WTC11 (cell line): ENCODE results near the gene MAN2B2. TPM values are rescaled to one million over a fixed set of nuclear protein-coding genes. Genes with fewer than 3 reads are reported as not detected.

Source experiments
- ARID4B ChIP-seq: sonication (generic); formaldehyde crosslinking; IDR thresholded peaks from 2 replicates; pipeline ENCODE4 v1.8.0; 2023; ENCODE audit warnings: missing genetic modification reagents, mild to moderate bottlenecking, borderline replicate concordance
- CDX4 ChIP-seq: fragments of 250-450 bp; sonication (Bioruptor Pico); IDR thresholded peaks from 2 replicates; pipeline ENCODE4 v1.9.0; 2021; ENCODE audit warnings: moderate library complexity, mild to moderate bottlenecking, inconsistent platforms, borderline replicate concordance
- ERG ChIP-seq: fragments of 250-450 bp; sonication (Bioruptor Pico); IDR thresholded peaks from 2 replicates; pipeline ENCODE4 v1.8.0; 2021; ENCODE audit warnings: mild to moderate bottlenecking
- FOXP1 ChIP-seq: sonication (generic); formaldehyde crosslinking; IDR thresholded peaks from 2 replicates; pipeline ENCODE4 v1.8.0; 2022; ENCODE audit warnings: missing genetic modification reagents, mild to moderate bottlenecking, moderate library complexity, borderline replicate concordance
- NR1H2 ChIP-seq: sonication (generic); formaldehyde crosslinking; IDR thresholded peaks from 2 replicates; pipeline ENCODE4 v1.9.0; 2021; ENCODE audit warnings: mild to moderate bottlenecking, moderate library complexity, missing genetic modification reagents
- PRDM15 ChIP-seq: sonication (generic); formaldehyde crosslinking; IDR thresholded peaks from 2 replicates; pipeline ENCODE4 v1.8.0; 2022; ENCODE audit warnings: missing genetic modification reagents
- ZBTB21 ChIP-seq: sonication (generic); formaldehyde crosslinking; IDR thresholded peaks from 2 replicates; pipeline ENCODE4 v1.8.1; 2023; ENCODE audit warnings: mild to moderate bottlenecking, missing genetic modification reagents, borderline replicate concordance
- ZNF263 ChIP-seq: sonication (generic); formaldehyde crosslinking; IDR thresholded peaks from 2 replicates; pipeline ENCODE4 v1.8.1; 2022; ENCODE audit warnings: low read depth, mild to moderate bottlenecking, moderate library complexity, missing genetic modification reagents
- ZNF671 ChIP-seq: fragments of 250-450 bp; sonication (Bioruptor Pico); IDR thresholded peaks from 2 replicates; pipeline ENCODE4 v1.8.0; 2021; ENCODE audit warnings: mild to moderate bottlenecking
- total RNA-seq: library from RNA; stranded (reverse); gene quantifications from 3 replicates; pipeline ENCODE4 v1.2.3, GENCODE V29; 2021
- TF ChIP-seq, protein P1 (sequence below): fragments of 200-600 bp; IDR thresholded peaks from 2 replicates; pipeline ENCODE4 v1.8.0; 2022; ENCODE audit warnings: antibody characterized with exemption
- TF ChIP-seq, protein P2 (sequence below): sonication (generic); formaldehyde crosslinking; IDR thresholded peaks from 2 replicates; pipeline ENCODE4 v1.8.1; 2022; ENCODE audit warnings: low read depth, missing genetic modification reagents, borderline replicate concordance
- TF ChIP-seq, protein P3 (sequence below): sonication (generic); formaldehyde crosslinking; IDR thresholded peaks from 2 replicates; pipeline ENCODE4 v1.8.0; 2022; ENCODE audit warnings: mild to moderate bottlenecking, missing genetic modification reagents
- TF ChIP-seq, protein P4 (sequence below): sonication (generic); formaldehyde crosslinking; conservative IDR thresholded peaks from 2 replicates; pipeline ENCODE4 v1.8.1; 2022; ENCODE audit warnings: mild to moderate bottlenecking, missing genetic modification reagents

MAN2B2 gene
- total RNA-seq, 1 experiment from 2014 or later = 6.3 TPM

GRCh38 chr4:6576512-6576911 is 1.5 kb downstream of the MAN2B2 start (continued):
- TF ChIP-seq PRDM15 (CRISPR knock-in tag) (no peak), ZBTB21 (CRISPR knock-in tag) (no peak), ERG (CRISPR knock-in tag) (no peak), ZNF263 (CRISPR knock-in tag) (no peak), FOXP1 (no peak), CDX4 (CRISPR knock-in tag) (no peak), ZNF671 (CRISPR knock-in tag) (no peak), NR1H2 (no peak), ARID4B (CRISPR knock-in tag) (no peak)
- TF ChIP-seq, protein P1, sequence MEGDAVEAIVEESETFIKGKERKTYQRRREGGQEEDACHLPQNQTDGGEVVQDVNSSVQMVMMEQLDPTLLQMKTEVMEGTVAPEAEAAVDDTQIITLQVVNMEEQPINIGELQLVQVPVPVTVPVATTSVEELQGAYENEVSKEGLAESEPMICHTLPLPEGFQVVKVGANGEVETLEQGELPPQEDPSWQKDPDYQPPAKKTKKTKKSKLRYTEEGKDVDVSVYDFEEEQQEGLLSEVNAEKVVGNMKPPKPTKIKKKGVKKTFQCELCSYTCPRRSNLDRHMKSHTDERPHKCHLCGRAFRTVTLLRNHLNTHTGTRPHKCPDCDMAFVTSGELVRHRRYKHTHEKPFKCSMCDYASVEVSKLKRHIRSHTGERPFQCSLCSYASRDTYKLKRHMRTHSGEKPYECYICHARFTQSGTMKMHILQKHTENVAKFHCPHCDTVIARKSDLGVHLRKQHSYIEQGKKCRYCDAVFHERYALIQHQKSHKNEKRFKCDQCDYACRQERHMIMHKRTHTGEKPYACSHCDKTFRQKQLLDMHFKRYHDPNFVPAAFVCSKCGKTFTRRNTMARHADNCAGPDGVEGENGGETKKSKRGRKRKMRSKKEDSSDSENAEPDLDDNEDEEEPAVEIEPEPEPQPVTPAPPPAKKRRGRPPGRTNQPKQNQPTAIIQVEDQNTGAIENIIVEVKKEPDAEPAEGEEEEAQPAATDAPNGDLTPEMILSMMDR = no peak
- TF ChIP-seq, protein P2, sequence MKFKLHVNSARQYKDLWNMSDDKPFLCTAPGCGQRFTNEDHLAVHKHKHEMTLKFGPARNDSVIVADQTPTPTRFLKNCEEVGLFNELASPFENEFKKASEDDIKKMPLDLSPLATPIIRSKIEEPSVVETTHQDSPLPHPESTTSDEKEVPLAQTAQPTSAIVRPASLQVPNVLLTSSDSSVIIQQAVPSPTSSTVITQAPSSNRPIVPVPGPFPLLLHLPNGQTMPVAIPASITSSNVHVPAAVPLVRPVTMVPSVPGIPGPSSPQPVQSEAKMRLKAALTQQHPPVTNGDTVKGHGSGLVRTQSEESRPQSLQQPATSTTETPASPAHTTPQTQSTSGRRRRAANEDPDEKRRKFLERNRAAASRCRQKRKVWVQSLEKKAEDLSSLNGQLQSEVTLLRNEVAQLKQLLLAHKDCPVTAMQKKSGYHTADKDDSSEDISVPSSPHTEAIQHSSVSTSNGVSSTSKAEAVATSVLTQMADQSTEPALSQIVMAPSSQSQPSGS (CRISPR knock-in tag) = no peak
- TF ChIP-seq, protein P3, sequence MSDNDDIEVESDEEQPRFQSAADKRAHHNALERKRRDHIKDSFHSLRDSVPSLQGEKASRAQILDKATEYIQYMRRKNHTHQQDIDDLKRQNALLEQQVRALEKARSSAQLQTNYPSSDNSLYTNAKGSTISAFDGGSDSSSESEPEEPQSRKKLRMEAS = no peak
- TF ChIP-seq, protein P4, sequence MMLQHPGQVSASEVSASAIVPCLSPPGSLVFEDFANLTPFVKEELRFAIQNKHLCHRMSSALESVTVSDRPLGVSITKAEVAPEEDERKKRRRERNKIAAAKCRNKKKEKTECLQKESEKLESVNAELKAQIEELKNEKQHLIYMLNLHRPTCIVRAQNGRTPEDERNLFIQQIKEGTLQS (CRISPR knock-in tag) = no peak
